ENCODE measurements around the gene FNBP1. TPM values are rescaled to one million over a fixed set of nuclear protein-coding genes. Genes with fewer than 3 reads are reported as not detected.

The FNBP1 gene
- total RNA-seq, 1 experiment from 2014 or later, result 36.5 TPM

DNA sequence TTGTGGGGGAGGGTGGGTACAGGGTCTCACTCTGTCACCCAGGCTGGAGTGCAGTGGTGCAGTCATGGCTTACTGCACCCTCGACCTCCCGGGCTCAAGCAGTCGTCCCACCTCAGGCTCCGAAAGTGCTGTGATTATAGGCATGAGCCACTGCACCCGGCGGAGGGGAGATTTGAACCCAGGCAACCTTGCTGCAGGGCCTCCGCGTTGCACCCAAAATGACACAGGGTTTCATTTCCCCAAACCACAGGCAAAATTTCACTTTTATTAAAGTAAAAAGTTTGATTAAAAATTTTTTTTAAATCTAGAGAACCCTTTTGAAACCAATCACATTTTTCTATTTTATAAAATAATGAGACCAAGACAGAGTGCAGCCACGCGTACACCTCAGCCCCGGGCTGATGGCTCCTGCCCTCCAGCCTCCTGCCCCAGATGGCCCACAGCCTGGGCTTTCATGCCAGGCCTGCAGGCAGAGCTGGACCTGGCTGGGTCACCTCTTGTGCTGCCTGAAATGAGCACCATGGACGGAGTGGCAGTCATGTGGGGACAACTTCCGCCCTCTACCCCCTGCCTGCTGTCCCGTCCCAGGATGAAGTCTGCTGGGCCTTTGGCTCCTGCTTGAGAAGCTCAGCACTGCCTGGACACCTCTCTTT is 177.2 kb downstream of the FNBP1 start:
- H3K27ac ChIP-seq (ENCODE audit: insufficient read length, low read depth, low read length), result no peak overlapping the region
- no peaks in the 10 kb centered on the region for H3K79me2 ChIP-seq (ENCODE audit: insufficient read depth, low read length)
- no peak overlapping the region for H4K5ac ChIP-seq (ENCODE audit: insufficient read length, low read depth, low read length)
- no peaks in the 10 kb centered on the region for H3K79me1 ChIP-seq (ENCODE audit: insufficient read depth, low read depth, low read length, poor library complexity, severe bottlenecking)
- no peak overlapping the region for H4K91ac ChIP-seq (ENCODE audit: insufficient read length, low read depth, low read length)
- H2BK15ac ChIP-seq (ENCODE audit: low read depth, low read length), result no peak overlapping the region
- H3K9ac ChIP-seq (ENCODE audit: extremely low read depth, insufficient read length, low read length), result no peak overlapping the region
- H3K4me1 Mint-ChIP-seq, result no peaks in the 10 kb centered on the region
- no peak overlapping the region for H2BK120ac ChIP-seq (ENCODE audit: low read depth, low read length, poor library complexity, severe bottlenecking)
- no peak overlapping the region for H3K18ac ChIP-seq (ENCODE audit: insufficient read length, low read depth, low read length)
- no peak overlapping the region; a peak in 1 of 5 replicates for H3K4me3 Mint-ChIP-seq
- no peak overlapping the region for H3K4me2 ChIP-seq (ENCODE audit: insufficient read depth, insufficient read length, low read length)
- no peaks in the 10 kb centered on the region for H3K9me3 Mint-ChIP-seq
- peak overlapping the region; percentile 72 to 89 (median 82); a peak in 5 of 7 replicates for H3K27ac Mint-ChIP-seq
- H2AK5ac ChIP-seq (ENCODE audit: insufficient read length, low read length), result no peak overlapping the region
- no peaks in the 10 kb centered on the region for H4K20me1 ChIP-seq (ENCODE audit: control insufficient read depth, insufficient read depth, insufficient read length)
- no peak overlapping the region for H2AFZ ChIP-seq (ENCODE audit: low read length)
- peaks cover 10 to 37% (median 30%) of the 10 kb centered on the region in 3 experiments; a peak in 6 of 7 replicates for H3K36me3 Mint-ChIP-seq (ENCODE audit: insufficient read depth in 1 of 3, low read depth in 3 of 3)
- no peaks in the 10 kb centered on the region for H3K23me2 ChIP-seq (ENCODE audit: insufficient read length, low read depth, low read length, poor library complexity, severe bottlenecking)
- TF ChIP-seq, protein P1, sequence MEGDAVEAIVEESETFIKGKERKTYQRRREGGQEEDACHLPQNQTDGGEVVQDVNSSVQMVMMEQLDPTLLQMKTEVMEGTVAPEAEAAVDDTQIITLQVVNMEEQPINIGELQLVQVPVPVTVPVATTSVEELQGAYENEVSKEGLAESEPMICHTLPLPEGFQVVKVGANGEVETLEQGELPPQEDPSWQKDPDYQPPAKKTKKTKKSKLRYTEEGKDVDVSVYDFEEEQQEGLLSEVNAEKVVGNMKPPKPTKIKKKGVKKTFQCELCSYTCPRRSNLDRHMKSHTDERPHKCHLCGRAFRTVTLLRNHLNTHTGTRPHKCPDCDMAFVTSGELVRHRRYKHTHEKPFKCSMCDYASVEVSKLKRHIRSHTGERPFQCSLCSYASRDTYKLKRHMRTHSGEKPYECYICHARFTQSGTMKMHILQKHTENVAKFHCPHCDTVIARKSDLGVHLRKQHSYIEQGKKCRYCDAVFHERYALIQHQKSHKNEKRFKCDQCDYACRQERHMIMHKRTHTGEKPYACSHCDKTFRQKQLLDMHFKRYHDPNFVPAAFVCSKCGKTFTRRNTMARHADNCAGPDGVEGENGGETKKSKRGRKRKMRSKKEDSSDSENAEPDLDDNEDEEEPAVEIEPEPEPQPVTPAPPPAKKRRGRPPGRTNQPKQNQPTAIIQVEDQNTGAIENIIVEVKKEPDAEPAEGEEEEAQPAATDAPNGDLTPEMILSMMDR (conservative IDR thresholded peaks at IDR 0.05), result no peak
- H3K4ac ChIP-seq (ENCODE audit: low read depth, low read length), result no peak overlapping the region
- no peak overlapping the region for H3K56ac ChIP-seq (ENCODE audit: insufficient read length, low read depth, low read length)
- no peaks in the 10 kb centered on the region for H3K27me3 ChIP-seq (ENCODE audit: insufficient read depth, low read length)
- no peaks in the 10 kb centered on the region for H3K9me3 ChIP-seq (ENCODE audit: control insufficient read depth, low read depth, low read length)
- peak; percentile 20 for DNase-seq
- no peak overlapping the region for H2BK20ac ChIP-seq (ENCODE audit: low read depth, low read length, poor library complexity, severe bottlenecking)
- no peak overlapping the region for H3T11ph ChIP-seq (ENCODE audit: low read length)
- H2BK12ac ChIP-seq (ENCODE audit: insufficient read length, low read depth, low read length), result no peak overlapping the region
- H3K4me1 ChIP-seq (ENCODE audit: insufficient read depth, low read length), result no peaks in the 10 kb centered on the region
- no peak overlapping the region for H3K14ac ChIP-seq (ENCODE audit: insufficient read depth, low read length)
- no CpG with 5 or more reads among the region's 14 CpGs for WGBS (ENCODE audit: extremely low coverage, insufficient read length, low lambda C conversion rate)
- H3K27me3 Mint-ChIP-seq (ENCODE audit: low read depth), result no peaks in the 10 kb centered on the region
- no peak overlapping the region for H2BK5ac ChIP-seq (ENCODE audit: insufficient read length, low read length)
- H3K23ac ChIP-seq (ENCODE audit: insufficient read length, low read depth, low read length), result no peak overlapping the region
- no peak overlapping the region for H4K8ac ChIP-seq (replicated peaks; ENCODE audit: insufficient read length, low read depth, low read length)
